ENCODE measurements around the gene CGB1.
"Not testable (repeated sequence)": the region's sequence is repeated elsewhere in the genome, so short reads cannot be mapped to it uniquely, and the experiment has no call there.

DNA sequence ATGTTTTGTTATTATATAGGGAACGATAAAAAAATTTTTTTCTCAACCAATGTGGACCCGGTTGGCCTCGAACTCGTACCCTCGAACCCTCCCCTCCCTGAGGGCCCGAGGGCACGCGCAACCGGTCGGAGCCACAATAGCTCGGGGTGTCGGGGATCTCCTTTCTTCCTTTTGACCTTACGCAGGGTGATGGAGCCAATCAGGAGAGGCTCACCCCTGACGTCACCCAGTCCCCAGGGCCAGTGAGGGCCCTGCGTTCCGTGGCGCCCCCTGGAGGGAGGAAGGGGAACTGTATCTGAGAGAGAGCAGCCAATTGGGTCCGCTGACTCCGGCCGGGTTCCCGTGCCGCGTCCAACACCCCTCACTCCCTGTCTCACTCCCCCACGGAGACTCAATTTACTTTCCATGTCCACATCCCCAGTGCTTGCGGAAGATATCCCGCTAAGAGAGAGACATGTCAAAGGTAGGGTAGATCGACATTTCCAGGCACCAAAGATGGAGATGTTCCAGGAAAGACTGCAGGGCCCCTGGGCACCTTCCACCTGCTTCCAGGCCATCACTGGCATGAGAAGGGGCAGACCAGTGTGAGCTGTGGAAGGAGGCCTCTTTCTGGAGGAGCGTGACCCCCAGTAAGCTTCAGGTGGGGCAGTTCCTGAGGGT is 4.9 kb downstream of the CGB1 start, which contains the start of gene CGB2:
- TF ChIP-seq, protein P1, sequence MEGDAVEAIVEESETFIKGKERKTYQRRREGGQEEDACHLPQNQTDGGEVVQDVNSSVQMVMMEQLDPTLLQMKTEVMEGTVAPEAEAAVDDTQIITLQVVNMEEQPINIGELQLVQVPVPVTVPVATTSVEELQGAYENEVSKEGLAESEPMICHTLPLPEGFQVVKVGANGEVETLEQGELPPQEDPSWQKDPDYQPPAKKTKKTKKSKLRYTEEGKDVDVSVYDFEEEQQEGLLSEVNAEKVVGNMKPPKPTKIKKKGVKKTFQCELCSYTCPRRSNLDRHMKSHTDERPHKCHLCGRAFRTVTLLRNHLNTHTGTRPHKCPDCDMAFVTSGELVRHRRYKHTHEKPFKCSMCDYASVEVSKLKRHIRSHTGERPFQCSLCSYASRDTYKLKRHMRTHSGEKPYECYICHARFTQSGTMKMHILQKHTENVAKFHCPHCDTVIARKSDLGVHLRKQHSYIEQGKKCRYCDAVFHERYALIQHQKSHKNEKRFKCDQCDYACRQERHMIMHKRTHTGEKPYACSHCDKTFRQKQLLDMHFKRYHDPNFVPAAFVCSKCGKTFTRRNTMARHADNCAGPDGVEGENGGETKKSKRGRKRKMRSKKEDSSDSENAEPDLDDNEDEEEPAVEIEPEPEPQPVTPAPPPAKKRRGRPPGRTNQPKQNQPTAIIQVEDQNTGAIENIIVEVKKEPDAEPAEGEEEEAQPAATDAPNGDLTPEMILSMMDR (optimal IDR thresholded peaks at IDR 0.05 in 1 of 3, IDR thresholded peaks at IDR 0.05 in 1 of 3, conservative IDR thresholded peaks at IDR 0.05 in 1 of 3; ENCODE audit: extremely low read depth in 1 of 3, insufficient read depth in 2 of 3, low read length in 3 of 3) = peak in 2 of 3 experiments; percentile 46
- TF ChIP-seq EZH2 (IDR thresholded peaks at IDR 0.05; ENCODE audit: low read length) = not testable (repeated sequence)
